HCT116 (cell line): ENCODE results near the gene ZFAND6. TPM values are rescaled to one million over a fixed set of nuclear protein-coding genes. Genes with fewer than 3 reads are reported as not detected.

Source experiments
- ATAC-seq: fragments of 200-7000 bp; cut with Tn5 transposase; 2 replicates; pipeline ENCODE4 v1.9.1; 2020; ENCODE audit warnings: mild to moderate bottlenecking, moderate library complexity
- BruUV-seq: library from RNA; stranded (reverse); fragments of 400-500 nt; replicated peaks from 2 replicates; lab custom pipeline; 2021; lab: Mats Ljungman, UMichigan
- CTCF ChIA-PET: fragments of 300-600 bp; sonication (Branson Sonifier 250); formaldehyde crosslinking; loops from one replicate; lab custom pipeline; 2021; ENCODE audit warnings: antibody characterized with exemption; lab: Charles Lee
- POLR2A ChIA-PET: fragments of 300-600, 350-600 bp; sonication (Branson Sonifier 250); formaldehyde crosslinking; loops from one replicate; lab custom pipeline; 2021; ENCODE audit warnings: antibody characterized with exemption; lab: Charles Lee
- RAD21 ChIA-PET, 2 experiments: fragments of 300-600 bp; sonication (Branson Sonifier 250); formaldehyde crosslinking; loops; one replicate each; lab custom pipeline; 2023; ENCODE audit warnings: low total read pairs in 2 of 2; ENCODE audit not compliant: uncharacterized antibody in 2 of 2, unreplicated experiment in 2 of 2, low non-redundant PET in 1 of 2; lab: Charles Lee
- DNase-seq: peaks from one replicate; pipeline ENCODE4 v3.0.0-alpha.2; 2010; ENCODE audit warnings: low read depth, low spot score
- H2AFZ ChIP-seq: fragments of 200-600 bp; shearing (Covaris generic), sonication (generic); 2 replicates; pipeline ENCODE4 v1.6.1; 2017; ENCODE audit warnings: low read depth, mixed run types, mixed read lengths, antibody characterized with exemption, low read length; ENCODE audit not compliant: poor library complexity, severe bottlenecking
- H3K27ac ChIP-seq: 2 replicates; pipeline ENCODE4 v1.5.1; 2012; ENCODE audit warnings: low read depth, low read length
- H3K27me3 ChIP-seq: fragments of 200-600 bp; sonication (generic); 2 replicates; pipeline ENCODE4 v1.6.1; 2016; ENCODE audit warnings: mixed run types, low read length, mixed read lengths; ENCODE audit not compliant: insufficient read depth
- H3K36me3 ChIP-seq, 2 experiments: fragments of 200-500 bp in 1 of 2; fragments of 200-600 bp in 1 of 2; sonication (Bioruptor generic) in 1 of 2; sonication (generic) in 1 of 2; 2 replicates each; pipeline versions ENCODE4 v1.5.1 to v1.6.1; 2014 to 2016; ENCODE audit warnings: low read length in 2 of 2, inconsistent platforms in 1 of 2, mixed read lengths in 1 of 2, mixed run types in 1 of 2; ENCODE audit not compliant: insufficient read depth in 2 of 2, control insufficient read depth in 1 of 2
- H3K4me1 ChIP-seq, 2 experiments: fragments of 200-600 bp in 1 of 2; sonication (generic) in 1 of 2; 2 replicates each; pipeline versions ENCODE4 v1.5.1 to v1.6.1; 2012 to 2017; ENCODE audit warnings: low read length in 2 of 2, inconsistent platforms in 1 of 2, mild to moderate bottlenecking in 1 of 2, mixed read lengths in 1 of 2, mixed run types in 1 of 2, moderate library complexity in 1 of 2; ENCODE audit not compliant: insufficient read depth in 2 of 2, control insufficient read depth in 1 of 2
- H3K4me2 ChIP-seq: fragments of 200-600 bp; sonication (generic); 2 replicates; pipeline ENCODE4 v1.6.1; 2017; ENCODE audit warnings: mixed run types, low read length, mixed read lengths
- H3K4me3 ChIP-seq, 2 experiments: fragments of 200-600 bp in 1 of 2; sonication (generic) in 1 of 2; replicated peaks in 1 of 2; 2 replicates each; pipeline ENCODE4 v1.5.1; 2011 to 2016; ENCODE audit warnings: low read length in 2 of 2, control low read depth in 1 of 2, low read depth in 1 of 2, mild to moderate bottlenecking in 1 of 2, mixed read lengths in 1 of 2, mixed run types in 1 of 2
- H3K79me2 ChIP-seq: fragments of 200-600 bp; sonication (generic); 2 replicates; pipeline ENCODE4 v1.6.1; 2017; ENCODE audit warnings: mild to moderate bottlenecking, mixed run types, low read length, moderate library complexity, mixed read lengths; ENCODE audit not compliant: insufficient read depth
- H3K9ac ChIP-seq: fragments of 200-600 bp; sonication (generic); 2 replicates; pipeline ENCODE4 v1.6.1; 2016; ENCODE audit warnings: low read length, mixed read lengths
- H3K9me2 ChIP-seq: fragments of 200-600 bp; sonication (generic), shearing (Covaris generic); 2 replicates; pipeline ENCODE4 v1.6.1; 2017; ENCODE audit warnings: mixed run types, mild to moderate bottlenecking, moderate library complexity; ENCODE audit not compliant: insufficient read depth
- H3K9me3 ChIP-seq, 2 experiments: fragments of 200-500 bp in 1 of 2; fragments of 200-600 bp in 1 of 2; sonication (Bioruptor generic) in 1 of 2; sonication (generic) in 1 of 2; 2 replicates each; pipeline ENCODE4 v1.6.1; 2014 to 2017; ENCODE audit warnings: low read length in 2 of 2, mixed read lengths in 2 of 2, inconsistent platforms in 1 of 2, low read depth in 1 of 2, mild to moderate bottlenecking in 1 of 2, mixed run types in 1 of 2, moderate library complexity in 1 of 2; ENCODE audit not compliant: control insufficient read depth in 1 of 2, insufficient read depth in 1 of 2
- H4K20me1 ChIP-seq: fragments of 200-600 bp; sonication (generic), shearing (Covaris generic); 2 replicates; pipeline ENCODE4 v1.6.1; 2017; ENCODE audit warnings: mixed run types, mild to moderate bottlenecking, moderate library complexity; ENCODE audit not compliant: insufficient read depth
- CBX3 ChIP-seq: IDR thresholded peaks from 2 replicates; pipeline ENCODE4 v1.6.1; 2012; ENCODE audit warnings: low read depth
- ELF1 ChIP-seq: IDR thresholded peaks from 2 replicates; pipeline ENCODE4 v1.6.1; 2012; ENCODE audit warnings: low read depth, borderline replicate concordance
- EZH2phosphoT487 ChIP-seq: fragments of 200-600 bp; IDR thresholded peaks from 2 replicates; pipeline ENCODE4 v1.6.1; 2018; ENCODE audit warnings: antibody characterized with exemption, borderline replicate concordance
- POLR2AphosphoS5 ChIP-seq: IDR thresholded peaks from 2 replicates; pipeline ENCODE4 v1.6.1; 2011; ENCODE audit warnings: mild to moderate bottlenecking, low read depth, low read length, moderate library complexity
- RAD21 ChIP-seq: IDR thresholded peaks from 2 replicates; pipeline ENCODE4 v1.6.1; 2012; ENCODE audit warnings: low read depth, mild to moderate bottlenecking
- TCF7L2 ChIP-seq: IDR thresholded peaks from 2 replicates; pipeline ENCODE4 v1.7.0; 2011; ENCODE audit warnings: borderline replicate concordance, inconsistent platforms; ENCODE audit not compliant: insufficient read depth, insufficient read length; ENCODE audit errors: extremely low read depth
- YY1 ChIP-seq: IDR thresholded peaks from 2 replicates; pipeline ENCODE4 v1.6.1; 2011; ENCODE audit warnings: low read length, low read depth, moderate library complexity, mild to moderate bottlenecking; ENCODE audit not compliant: insufficient replicate concordance; ENCODE audit errors: extremely low read depth
- ZFX ChIP-seq: fragments of 450-650 bp; IDR thresholded peaks from 2 replicates; pipeline ENCODE4 v1.6.1; 2017
- ZNF274 ChIP-seq: fragments of 200-500 bp; sonication (Bioruptor generic); IDR thresholded peaks from 2 replicates; pipeline ENCODE4 v1.6.1; 2014; ENCODE audit warnings: mild to moderate bottlenecking, low read depth, low read length, inconsistent platforms
- intact Hi-C: fragments of 100-400 bp; cut with micrococcal nuclease; formaldehyde crosslinking; loops from 2 replicates; pipeline ENCODE4 v1.10.0; 2022
- total RNA-seq: library from RNA; stranded (reverse); gene quantifications from one replicate; pipeline ENCODE4 v1.2.1, GENCODE V29; 2021; ENCODE audit not compliant: unreplicated experiment
- TF ChIP-seq, protein P1 (sequence below): IDR thresholded peaks from 2 replicates; pipeline ENCODE4 v1.6.1; 2011; ENCODE audit warnings: mild to moderate bottlenecking, low read length, moderate library complexity; ENCODE audit not compliant: insufficient replicate concordance; ENCODE audit errors: extremely low read depth

ZFAND6 gene
- total RNA-seq, 1 experiment from 2014 or later = 51.3 TPM

DNA sequence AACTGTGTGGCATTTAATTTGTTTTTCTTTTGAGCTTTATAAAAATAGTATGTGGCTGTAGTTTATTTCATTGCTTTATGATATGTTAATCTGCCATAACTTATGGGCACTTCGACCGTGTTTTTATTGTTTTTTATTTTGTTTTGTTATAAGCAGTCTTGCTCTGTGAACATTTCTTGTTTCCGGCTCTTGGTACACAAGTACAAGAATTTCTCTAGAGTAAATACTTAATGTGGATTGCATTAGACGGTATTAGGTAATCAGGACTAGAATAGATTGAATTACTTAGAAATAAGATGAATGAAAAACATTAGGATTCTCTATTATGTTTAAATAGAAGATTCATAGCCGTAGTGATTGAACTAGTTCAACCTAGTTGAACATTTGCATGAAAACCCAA is 2.1 kb downstream of the ZFAND6 start:
- CTCF ChIA-PET = no interaction called here
- no peak for TF ChIP-seq TCF7L2
- TF ChIP-seq EZH2phosphoT487 = no peak
- TF ChIP-seq ZNF274 = no peak
- no peaks in the 10 kb centered on the region for H4K20me1 ChIP-seq
- RAD21 ChIA-PET = no interaction called here
- no peak overlapping the region for H3K4me3 ChIP-seq
- no TSS peak for BruUV-seq
- peaks cover 64% of the 10 kb centered on the region for H3K79me2 ChIP-seq
- intact Hi-C loops = no loop called here
- H3K36me3 ChIP-seq = no peaks in the 10 kb centered on the region
- DNase-seq (no peak), ATAC-seq (no peak)
- POLR2A ChIA-PET = no interaction called here
- H3K9ac ChIP-seq = no peak overlapping the region
- H3K9me2 ChIP-seq = no peaks in the 10 kb centered on the region
- peak overlapping the region; percentile 98 for H3K4me2 ChIP-seq
- H2AFZ ChIP-seq = no peak overlapping the region
- H3K27me3 ChIP-seq = no peaks in the 10 kb centered on the region
- H3K27ac ChIP-seq = no peak overlapping the region
- H3K4me1 ChIP-seq = peaks cover 5 to 13% of the 10 kb centered on the region in 2 experiments; a peak in 3 of 4 replicates
- H3K9me3 ChIP-seq = no peaks in the 10 kb centered on the region

DNA sequence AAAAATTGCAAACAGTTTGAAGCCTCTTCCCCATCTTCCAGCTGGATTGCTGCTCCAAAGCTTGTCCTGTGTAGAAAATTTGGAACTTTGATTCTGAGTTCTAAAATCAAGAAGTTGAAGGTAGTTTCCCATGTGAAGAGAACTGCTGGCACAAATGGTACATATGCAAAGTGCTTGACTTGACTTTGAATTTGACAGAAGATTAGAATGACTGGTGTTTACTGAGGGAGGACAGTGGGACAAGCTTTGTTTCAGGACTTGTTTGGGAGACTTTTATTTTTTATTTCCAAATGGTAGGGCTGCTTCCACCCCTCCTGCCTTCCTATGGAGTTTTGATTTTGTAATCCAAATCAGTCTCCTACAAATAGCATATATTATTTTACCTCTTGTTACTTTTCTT is 7.4 kb downstream of the ZFAND6 start:
- peaks cover 87% of the 10 kb centered on the region for H3K79me2 ChIP-seq

More for the DNA sequence above, 7.4 kb downstream of the ZFAND6 start:
- no peaks in the 10 kb centered on the region; the same call in 1 of the 2 replicates for H4K20me1 ChIP-seq
- CTCF ChIA-PET = no interaction called here
- no peaks in the 10 kb centered on the region for H3K27me3 ChIP-seq
- RAD21 ChIA-PET = no interaction called here
- H3K4me1 ChIP-seq = peaks cover 3 to 15% of the 10 kb centered on the region in 2 experiments; a peak in 3 of 4 replicates
- no peak for TF ChIP-seq POLR2AphosphoS5
- no peak for TF ChIP-seq TCF7L2
- TF ChIP-seq ZFX = no peak
- no peak for TF ChIP-seq RAD21
- no peak for TF ChIP-seq ELF1
- TF ChIP-seq, protein P1, sequence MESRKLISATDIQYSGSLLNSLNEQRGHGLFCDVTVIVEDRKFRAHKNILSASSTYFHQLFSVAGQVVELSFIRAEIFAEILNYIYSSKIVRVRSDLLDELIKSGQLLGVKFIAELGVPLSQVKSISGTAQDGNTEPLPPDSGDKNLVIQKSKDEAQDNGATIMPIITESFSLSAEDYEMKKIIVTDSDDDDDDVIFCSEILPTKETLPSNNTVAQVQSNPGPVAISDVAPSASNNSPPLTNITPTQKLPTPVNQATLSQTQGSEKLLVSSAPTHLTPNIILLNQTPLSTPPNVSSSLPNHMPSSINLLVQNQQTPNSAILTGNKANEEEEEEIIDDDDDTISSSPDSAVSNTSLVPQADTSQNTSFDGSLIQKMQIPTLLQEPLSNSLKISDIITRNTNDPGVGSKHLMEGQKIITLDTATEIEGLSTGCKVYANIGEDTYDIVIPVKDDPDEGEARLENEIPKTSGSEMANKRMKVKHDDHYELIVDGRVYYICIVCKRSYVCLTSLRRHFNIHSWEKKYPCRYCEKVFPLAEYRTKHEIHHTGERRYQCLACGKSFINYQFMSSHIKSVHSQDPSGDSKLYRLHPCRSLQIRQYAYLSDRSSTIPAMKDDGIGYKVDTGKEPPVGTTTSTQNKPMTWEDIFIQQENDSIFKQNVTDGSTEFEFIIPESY = no peak
- TF ChIP-seq CBX3 = no peak
- no peak for TF ChIP-seq YY1
- no peak for ATAC-seq
- H3K4me2 ChIP-seq = no peak overlapping the region
- H3K9ac ChIP-seq = no peak overlapping the region
- intact Hi-C loops = no loop called here
- POLR2A ChIA-PET = no interaction called here
- H3K9me2 ChIP-seq = no peaks in the 10 kb centered on the region
- H3K4me3 ChIP-seq = no peak overlapping the region
- DNase-seq = no peak
- no peaks in the 10 kb centered on the region for H3K36me3 ChIP-seq
- H3K27ac ChIP-seq = no peak overlapping the region
- H3K9me3 ChIP-seq = no peaks in the 10 kb centered on the region
- BruUV-seq = no TSS peak
- H2AFZ ChIP-seq = no peak overlapping the region
